DOHH2 (cell line): ENCODE measurements around the gene SLC50A1.

Source experiments
- H3F3A ChIP-seq: fragments of 200-600 bp; sonication (generic), shearing (Covaris generic); 2 replicates; pipeline ENCODE4 v1.6.0; 2016; ENCODE audit warnings: antibody characterized with exemption, mild to moderate bottlenecking; ENCODE audit not compliant: control insufficient read depth, insufficient read depth
- H3K27ac ChIP-seq: fragments of 200-600 bp; sonication (generic); 2 replicates; pipeline ENCODE4 v1.5.1; 2014; ENCODE audit warnings: low read depth, mild to moderate bottlenecking, low read length, moderate library complexity
- H3K27me3 ChIP-seq: fragments of 200-600 bp; sonication (generic); 2 replicates; pipeline ENCODE4 v1.6.1; 2014; ENCODE audit warnings: mild to moderate bottlenecking, low read length, mixed read lengths; ENCODE audit not compliant: control insufficient read depth
- H3K36me3 ChIP-seq: fragments of 200-600 bp; sonication (generic); 2 replicates; pipeline ENCODE4 v1.6.1; 2014; ENCODE audit warnings: mild to moderate bottlenecking, low read length, moderate library complexity, mixed read lengths; ENCODE audit not compliant: control insufficient read depth
- H3K4me1 ChIP-seq: fragments of 200-600 bp; sonication (generic); 2 replicates; pipeline ENCODE4 v1.6.1; 2014; ENCODE audit warnings: mild to moderate bottlenecking, low read length, mixed read lengths; ENCODE audit not compliant: control insufficient read depth
- H3K4me2 ChIP-seq: fragments of 200-600 bp; sonication (generic); 2 replicates; pipeline ENCODE4 v1.6.0; 2014; ENCODE audit warnings: mild to moderate bottlenecking, low read length, moderate library complexity
- H3K4me3 ChIP-seq: fragments of 200-600 bp; sonication (generic); 2 replicates; pipeline ENCODE4 v1.5.1; 2014; ENCODE audit warnings: mild to moderate bottlenecking, low read length, mixed read lengths
- H3K79me2 ChIP-seq: fragments of 200-600 bp; sonication (generic); 2 replicates; pipeline ENCODE4 v1.6.1; 2014; ENCODE audit warnings: mild to moderate bottlenecking, low read length, mixed read lengths; ENCODE audit not compliant: control insufficient read depth
- H3K9me2 ChIP-seq: fragments of 200-600 bp; sonication (generic); replicated peaks from 2 replicates; pipeline ENCODE4 v1.6.1; 2014; ENCODE audit warnings: mild to moderate bottlenecking, low read length, mixed read lengths; ENCODE audit not compliant: control insufficient read depth
- H3K9me3 ChIP-seq: fragments of 200-600 bp; sonication (generic); 2 replicates; pipeline ENCODE4 v1.6.1; 2014; ENCODE audit warnings: antibody characterized with exemption, low read length, mixed read lengths; ENCODE audit not compliant: control insufficient read depth, insufficient read depth
- H4K20me1 ChIP-seq: fragments of 200-600 bp; sonication (generic); 2 replicates; pipeline ENCODE4 v1.6.0; 2014; ENCODE audit warnings: low read depth, mild to moderate bottlenecking, antibody characterized with exemption, low read length, moderate library complexity; ENCODE audit not compliant: control insufficient read depth, insufficient read depth
- EZH2phosphoT487 ChIP-seq: fragments of 200-600 bp; sonication (generic); IDR thresholded peaks from 2 replicates; pipeline ENCODE4 v1.6.1; 2017; ENCODE audit warnings: borderline replicate concordance, mild to moderate bottlenecking, antibody characterized with exemption, low read length, moderate library complexity, mixed read lengths
- TF ChIP-seq, protein P1 (sequence below): fragments of 200-600 bp; sonication (generic); IDR thresholded peaks from one replicate; pipeline ENCODE4 v1.5.1; 2014; ENCODE audit warnings: antibody characterized with exemption, mild to moderate bottlenecking, low read depth, low read length; ENCODE audit not compliant: poor library complexity, severe bottlenecking

The SLC50A1 gene

DNA sequence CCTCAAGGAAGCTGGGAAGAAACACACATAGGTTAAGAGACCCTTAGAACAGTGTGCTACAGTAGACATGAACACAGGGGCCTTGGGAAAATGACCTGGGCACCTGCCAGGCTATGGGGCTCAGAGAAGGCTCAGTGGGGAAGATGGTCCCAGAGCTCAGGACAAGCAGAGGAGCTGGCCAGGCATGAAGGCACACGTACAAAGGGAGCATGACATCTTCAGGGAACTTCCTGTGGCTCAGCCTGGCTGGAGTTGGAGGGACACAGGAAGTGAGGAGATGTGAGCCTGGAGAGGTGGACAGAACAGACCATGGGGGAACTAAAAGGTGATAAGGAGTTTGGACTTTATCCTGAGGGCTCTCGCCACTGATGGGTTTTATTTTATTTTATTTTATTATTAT, 3.8 kb upstream of the SLC50A1 start:
- Histone ChIP-seq H3F3A (peaks cover 2% of the 10 kb centered on the region; the same call in 1 of the 2 replicates), H3K27me3 (peaks cover 29% of the 10 kb centered on the region), H3K36me3 (peaks cover 4% of the 10 kb centered on the region), H3K9me2 (no peaks in the 10 kb centered on the region), H3K79me2 (peaks cover 14% of the 10 kb centered on the region), H3K27ac (no peak overlapping the region), H3K4me1 (peaks cover 34% of the 10 kb centered on the region), H3K9me3 (no peaks in the 10 kb centered on the region), H4K20me1 (no peaks in the 10 kb centered on the region), H3K4me3 (no peak overlapping the region), H3K4me2 (no peak overlapping the region)
- no peak for TF ChIP-seq EZH2phosphoT487
- TF ChIP-seq, protein P1, sequence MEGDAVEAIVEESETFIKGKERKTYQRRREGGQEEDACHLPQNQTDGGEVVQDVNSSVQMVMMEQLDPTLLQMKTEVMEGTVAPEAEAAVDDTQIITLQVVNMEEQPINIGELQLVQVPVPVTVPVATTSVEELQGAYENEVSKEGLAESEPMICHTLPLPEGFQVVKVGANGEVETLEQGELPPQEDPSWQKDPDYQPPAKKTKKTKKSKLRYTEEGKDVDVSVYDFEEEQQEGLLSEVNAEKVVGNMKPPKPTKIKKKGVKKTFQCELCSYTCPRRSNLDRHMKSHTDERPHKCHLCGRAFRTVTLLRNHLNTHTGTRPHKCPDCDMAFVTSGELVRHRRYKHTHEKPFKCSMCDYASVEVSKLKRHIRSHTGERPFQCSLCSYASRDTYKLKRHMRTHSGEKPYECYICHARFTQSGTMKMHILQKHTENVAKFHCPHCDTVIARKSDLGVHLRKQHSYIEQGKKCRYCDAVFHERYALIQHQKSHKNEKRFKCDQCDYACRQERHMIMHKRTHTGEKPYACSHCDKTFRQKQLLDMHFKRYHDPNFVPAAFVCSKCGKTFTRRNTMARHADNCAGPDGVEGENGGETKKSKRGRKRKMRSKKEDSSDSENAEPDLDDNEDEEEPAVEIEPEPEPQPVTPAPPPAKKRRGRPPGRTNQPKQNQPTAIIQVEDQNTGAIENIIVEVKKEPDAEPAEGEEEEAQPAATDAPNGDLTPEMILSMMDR: no peak

- peaks cover 16% of the 10 kb centered on the region for H3F3A ChIP-seq
- no peaks in the 10 kb centered on the region for H3K9me2 ChIP-seq
- peak overlapping the region; percentile 98; the same call in 1 of the 2 replicates for H3K4me2 ChIP-seq
- H4K20me1 ChIP-seq: no peaks in the 10 kb centered on the region
- no peak overlapping the region for H3K4me3 ChIP-seq
- no peak overlapping the region for H3K27ac ChIP-seq
- peaks cover 9% of the 10 kb centered on the region for H3K27me3 ChIP-seq
- H3K9me3 ChIP-seq: no peaks in the 10 kb centered on the region
- TF ChIP-seq, protein P1: no peak
- no peak for TF ChIP-seq EZH2phosphoT487
- peaks cover 23% of the 10 kb centered on the region for H3K36me3 ChIP-seq
- peaks cover 34% of the 10 kb centered on the region for H3K4me1 ChIP-seq
- peaks cover 34% of the 10 kb centered on the region for H3K79me2 ChIP-seq
Measured at GRCh38 chr1:155133799-155134281, 1.8 kb upstream of the SLC50A1 start.

- Histone ChIP-seq H3K36me3 (peaks cover 26% of the 10 kb centered on the region), H3K27me3 (peaks cover 4% of the 10 kb centered on the region), H3K4me2 (peak overlapping the region; percentile 98), H3K27ac (no peak overlapping the region), H3K79me2 (peaks cover 38% of the 10 kb centered on the region), H4K20me1 (no peaks in the 10 kb centered on the region), H3K9me3 (no peaks in the 10 kb centered on the region), H3K9me2 (no peaks in the 10 kb centered on the region), H3K4me3 (no peak overlapping the region), H3K4me1 (peaks cover 36% of the 10 kb centered on the region), H3F3A (peaks cover 16% of the 10 kb centered on the region)
- TF ChIP-seq EZH2phosphoT487: no peak
- TF ChIP-seq, protein P1: no peak
Measured at GRCh38 chr1:155134322-155134721, 1.3 kb upstream of the SLC50A1 start.

DNA sequence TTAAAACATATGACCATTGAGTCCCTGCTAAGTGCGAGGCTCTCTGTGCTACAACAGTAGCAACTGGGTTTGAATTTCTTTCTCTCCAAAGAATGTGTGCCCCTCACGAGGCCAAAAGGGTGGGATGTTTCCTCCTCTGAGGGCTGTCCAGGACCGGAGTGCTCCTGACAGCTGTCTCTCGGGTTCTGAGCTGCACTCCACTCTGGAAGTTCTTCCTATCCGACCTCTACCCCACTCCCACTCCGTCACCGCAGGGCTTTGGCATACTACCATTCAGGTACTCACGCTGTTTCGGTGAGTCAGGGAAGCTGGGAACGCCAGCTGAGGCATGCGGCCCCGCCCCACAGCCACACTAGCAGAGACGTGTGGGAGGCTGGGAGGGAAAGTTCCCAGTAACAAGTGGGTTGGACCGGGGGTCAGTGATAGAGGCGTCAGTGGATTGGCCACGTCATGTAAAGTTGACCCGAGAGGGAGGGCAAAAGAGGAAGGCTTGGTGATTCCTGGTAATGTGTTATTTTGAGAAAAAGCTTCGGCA, 705 bp upstream of the SLC50A1 start:
- peaks cover 45% of the 10 kb centered on the region for H3K79me2 ChIP-seq

More for the DNA sequence above, 705 bp upstream of the SLC50A1 start:
- peaks cover 16% of the 10 kb centered on the region for H3F3A ChIP-seq
- H3K4me1 ChIP-seq: peaks cover 36% of the 10 kb centered on the region
- TF ChIP-seq EZH2phosphoT487: no peak
- TF ChIP-seq, protein P1: no peak
- H3K27ac ChIP-seq: peak overlapping the region; percentile 78
- H3K27me3 ChIP-seq: 0 out of 2 replicates have a peak, but pooled peaks cover 2% of the 10 kb centered on the region
- no peaks in the 10 kb centered on the region for H3K9me2 ChIP-seq
- H3K9me3 ChIP-seq: no peaks in the 10 kb centered on the region
- H3K36me3 ChIP-seq: peaks cover 31% of the 10 kb centered on the region
- H3K4me3 ChIP-seq: peak overlapping the region; percentile 89
- no peaks in the 10 kb centered on the region for H4K20me1 ChIP-seq
- H3K4me2 ChIP-seq: peak overlapping the region; percentile 98
